Left lobe of liver (tissue), 2 donors: ENCODE measurements around the gene CAMTA1. TPM values are rescaled to one million over a fixed set of nuclear protein-coding genes. Genes with fewer than 3 reads are reported as not detected.
"Not testable (repeated sequence)": the region's sequence is repeated elsewhere in the genome, so short reads cannot be mapped to it uniquely, and the experiment has no call there.

Experiments used
- ATAC-seq: fragments of 200-7000 bp; cut with Tn5 transposase; one replicate; pipeline ENCODE4 v1.9.1; 2020; ENCODE audit warnings: mild to moderate bottlenecking, moderate library complexity
- DNase-seq: peaks from one replicate; pipeline ENCODE4 v3.0.0-alpha.2; 2020; ENCODE audit warnings: low spot score
- total RNA-seq: library from RNA; stranded (reverse); gene quantifications from one replicate; pipeline ENCODE4 v1.2.1, GENCODE V29; 2021
- donor health status: DM: no; HTN: no; CAD: no; lungs with moderate emphysema.
- donor health status: DM: no; HTN: yes; CAD: no.

The CAMTA1 gene
- total RNA-seq, 1 donor from 2014 or later, result 33.6 TPM

- DNase-seq, result peak; percentile 85
- peak; percentile 88 for ATAC-seq
These were observed 336.4 kb downstream of the CAMTA1 start for GRCh38 chr1:7121622-7121988.

GRCh38 chr1:7127322-7128075, 342.2 kb downstream of the CAMTA1 start:
- no peak for DNase-seq

GRCh38 chr1:7128293-7128692, 343.0 kb downstream of the CAMTA1 start:
- ATAC-seq (no peak), DNase-seq (no peak)

More at GRCh38 chr1:7127322-7128075, 342.2 kb downstream of the CAMTA1 start:
- ATAC-seq, result no peak

- no peak for ATAC-seq
- DNase-seq, result no peak
These were observed 344.9 kb downstream of the CAMTA1 start for GRCh38 chr1:7130127-7130526.

GRCh38 chr1:7135493-7135892, 350.2 kb downstream of the CAMTA1 start:
- ATAC-seq, result no peak

GRCh38 chr1:7136166-7136953, 351.1 kb downstream of the CAMTA1 start:
- DNase-seq (no peak), ATAC-seq (no peak)

More at GRCh38 chr1:7135493-7135892, 350.2 kb downstream of the CAMTA1 start:
- DNase-seq, result no peak

- no peak for DNase-seq
- ATAC-seq, result no peak
These were observed 355.0 kb downstream of the CAMTA1 start for GRCh38 chr1:7140251-7140650.

GRCh38 chr1:7145947-7146346, 360.7 kb downstream of the CAMTA1 start:
- ATAC-seq (no peak), DNase-seq (no peak)

GRCh38 chr1:7146710-7147109, 361.5 kb downstream of the CAMTA1 start:
- no peak for DNase-seq

GRCh38 chr1:7147581-7148282, 362.5 kb downstream of the CAMTA1 start:
- ATAC-seq, DNase-seq: not testable (repeated sequence)

More at GRCh38 chr1:7146710-7147109, 361.5 kb downstream of the CAMTA1 start:
- ATAC-seq, result no peak

GRCh38 chr1:7149080-7149838, 364.0 kb downstream of the CAMTA1 start:
- ATAC-seq (peak; percentile 92), DNase-seq (peak; percentile 86)

- DNase-seq, result no peak
These were observed 365.5 kb downstream of the CAMTA1 start for GRCh38 chr1:7150724-7151280.

GRCh38 chr1:7151978-7152377, 366.7 kb downstream of the CAMTA1 start:
- DNase-seq, result no peak
- ATAC-seq, result no peak

More at GRCh38 chr1:7150724-7151280, 365.5 kb downstream of the CAMTA1 start:
- ATAC-seq, result no peak

GRCh38 chr1:7152655-7153054, 367.4 kb downstream of the CAMTA1 start:
- DNase-seq, result no peak
- no peak for ATAC-seq

GRCh38 chr1:7153464-7153863, 368.2 kb downstream of the CAMTA1 start:
- DNase-seq (no peak), ATAC-seq (no peak)

- ATAC-seq (peak; percentile 92), DNase-seq (no peak)
These were observed 374.0 kb downstream of the CAMTA1 start for GRCh38 chr1:7159116-7159781.

- ATAC-seq, result not testable (repeated sequence)
These were observed 383.3 kb downstream of the CAMTA1 start for GRCh38 chr1:7168554-7168953.

GRCh38 chr1:7171168-7171567, 385.9 kb downstream of the CAMTA1 start:
- DNase-seq (no peak), ATAC-seq (peak; percentile 50)

More at GRCh38 chr1:7168554-7168953, 383.3 kb downstream of the CAMTA1 start:
- DNase-seq, result not testable (repeated sequence)

- ATAC-seq (no peak), DNase-seq (no peak)
These were observed 386.3 kb downstream of the CAMTA1 start for GRCh38 chr1:7171574-7171973.

- DNase-seq, result no peak
- no peak for ATAC-seq
These were observed 387.6 kb downstream of the CAMTA1 start for GRCh38 chr1:7172804-7173203.
